GM18507 (cell line): ENCODE measurements around the gene TECR.
"Not testable (repeated sequence)": the region's sequence is repeated elsewhere in the genome, so short reads cannot be mapped to it uniquely, and the experiment has no call there.

ENCODE experiments used
- DNase-seq: peaks from one replicate; pipeline ENCODE4 v3.0.0; 2011; ENCODE audit warnings: low read depth; ENCODE audit not compliant: insufficient read length; ENCODE audit errors: extremely low spot score
- FAIRE-seq: peaks from 2 replicates; lab custom pipeline; 2011; peaks lifted over from hg19 to GRCh38; lab: Jason Lieb, UNC

Gene TECR

GRCh38 chr19:14555918-14556661 is 26.7 kb downstream of the TECR start:
- DNase-seq (no peak), FAIRE-seq (peak; percentile 18)

GRCh38 chr19:14556662-14557188 is 27.3 kb downstream of the TECR start:
- DNase-seq (peak; percentile 82), FAIRE-seq (peak; percentile 90)

- FAIRE-seq = no peak
- DNase-seq = no peak
These were observed 29.1 kb downstream of the TECR start for GRCh38 chr19:14558370-14559066.

GRCh38 chr19:14559916-14560775 is 30.8 kb downstream of the TECR start:
- DNase-seq (no peak), FAIRE-seq (no peak)

- DNase-seq (no peak), FAIRE-seq (no peak)
These were observed 31.3 kb downstream of the TECR start for GRCh38 chr19:14560776-14561108.

- no peak for FAIRE-seq
- no peak for DNase-seq
These were observed 31.9 kb downstream of the TECR start for GRCh38 chr19:14561249-14561648.

- DNase-seq (no peak), FAIRE-seq (peak; percentile 18)
These were observed 32.5 kb downstream of the TECR start for GRCh38 chr19:14561847-14562351.

GRCh38 chr19:14562660-14563589 is 33.5 kb downstream of the TECR start:
- DNase-seq (no peak), FAIRE-seq (no peak)

- FAIRE-seq = no peak
- no peak for DNase-seq
These were observed 34.2 kb downstream of the TECR start for GRCh38 chr19:14563590-14563926.

- DNase-seq = no peak
These were observed 34.7 kb downstream of the TECR start for GRCh38 chr19:14563989-14564651.

GRCh38 chr19:14564652-14565297 is 35.4 kb downstream of the TECR start:
- not testable (repeated sequence) for FAIRE-seq, DNase-seq

More at GRCh38 chr19:14563989-14564651, 34.7 kb downstream of the TECR start:
- FAIRE-seq = no peak

- DNase-seq = no peak
- FAIRE-seq = no peak
These were observed 35.9 kb downstream of the TECR start for GRCh38 chr19:14565298-14565679.

- no peak for DNase-seq
- no peak for FAIRE-seq
These were observed 36.6 kb downstream of the TECR start for GRCh38 chr19:14565765-14566711.

- DNase-seq (no peak), FAIRE-seq (no peak)
These were observed 37.3 kb downstream of the TECR start for GRCh38 chr19:14566712-14567077.

- DNase-seq (no peak), FAIRE-seq (no peak)
These were observed 37.7 kb downstream of the TECR start for GRCh38 chr19:14567079-14567478.

GRCh38 chr19:14570864-14571527 is 41.6 kb downstream of the TECR start:
- no peak for DNase-seq

More at GRCh38 chr19:14570864-14571527, 41.6 kb downstream of the TECR start:
- no peak for FAIRE-seq
